GM18507 (cell line): ENCODE data around the gene ACACA.
"Not testable (repeated sequence)": the region's sequence is repeated elsewhere in the genome, so short reads cannot be mapped to it uniquely, and the experiment has no call there.

Experiments
- DNase-seq: peaks from one replicate; pipeline ENCODE4 v3.0.0; 2011; ENCODE audit warnings: low read depth; ENCODE audit not compliant: insufficient read length; ENCODE audit errors: extremely low spot score
- FAIRE-seq: peaks from 2 replicates; lab custom pipeline; 2011; peaks lifted over from hg19 to GRCh38; lab: Jason Lieb, UNC

ACACA gene

GRCh38 chr17:37147301-37147812, 259.3 kb downstream of the ACACA start:
- FAIRE-seq (no peak), DNase-seq (no peak)

- no peak for FAIRE-seq
- DNase-seq, result no peak
These were observed 260.3 kb downstream of the ACACA start for GRCh38 chr17:37146086-37147064.

- FAIRE-seq (no peak), DNase-seq (no peak)
These were observed 262.4 kb downstream of the ACACA start for GRCh38 chr17:37144075-37144701.

GRCh38 chr17:37143558-37143957, 263.1 kb downstream of the ACACA start:
- not testable (repeated sequence) for DNase-seq, FAIRE-seq

- no peak for DNase-seq
- FAIRE-seq, result no peak
These were observed 264.2 kb downstream of the ACACA start for GRCh38 chr17:37142294-37142896.

- DNase-seq, result no peak
- no peak for FAIRE-seq
These were observed 268.0 kb downstream of the ACACA start for GRCh38 chr17:37138571-37139120.

GRCh38 chr17:37137906-37138514, 268.6 kb downstream of the ACACA start:
- DNase-seq, result no peak
- no peak for FAIRE-seq

GRCh38 chr17:37137070-37137610, 269.5 kb downstream of the ACACA start:
- FAIRE-seq, result no peak

GRCh38 chr17:37135576-37135975, 271.1 kb downstream of the ACACA start:
- FAIRE-seq (no peak), DNase-seq (no peak)

More at GRCh38 chr17:37137070-37137610, 269.5 kb downstream of the ACACA start:
- DNase-seq, result no peak

- no peak for DNase-seq
- FAIRE-seq, result no peak
These were observed 272.6 kb downstream of the ACACA start for GRCh38 chr17:37134050-37134449.

GRCh38 chr17:37133136-37133535, 273.5 kb downstream of the ACACA start:
- DNase-seq, result no peak
- no peak for FAIRE-seq

GRCh38 chr17:37131669-37132611, 274.7 kb downstream of the ACACA start:
- no peak for DNase-seq
- no peak for FAIRE-seq

GRCh38 chr17:37130984-37131446, 275.6 kb downstream of the ACACA start:
- FAIRE-seq, result no peak
- DNase-seq, result no peak

- no peak for DNase-seq
- no peak for FAIRE-seq
These were observed 281.8 kb downstream of the ACACA start for GRCh38 chr17:37124821-37125173.

GRCh38 chr17:37123941-37124820, 282.5 kb downstream of the ACACA start:
- DNase-seq (no peak), FAIRE-seq (no peak)

- DNase-seq (no peak), FAIRE-seq (no peak)
These were observed 283.2 kb downstream of the ACACA start for GRCh38 chr17:37123386-37123785.

- FAIRE-seq, result no peak
- no peak for DNase-seq
These were observed 285.0 kb downstream of the ACACA start for GRCh38 chr17:37121616-37122015.
